Left forelimb (tissue), 1 donor: ENCODE data around the gene TMEM181.
"Not testable (repeated sequence)": the region's sequence is repeated elsewhere in the genome, so short reads cannot be mapped to it uniquely, and the experiment has no call there.

Experiments used
- DNase-seq: peaks from one replicate; pipeline ENCODE4 v3.0.0-alpha.2; 2018; ENCODE audit warnings: low spot score

The TMEM181 gene

GRCh38 chr6:158638324-158638854 lies 78.5 kb downstream of the TMEM181 start:
- DNase-seq = no peak

- no peak for DNase-seq
Measured at GRCh38 chr6:158639056-158639455, 79.2 kb downstream of the TMEM181 start.

GRCh38 chr6:158640519-158640918 lies 80.6 kb downstream of the TMEM181 start:
- no peak for DNase-seq

GRCh38 chr6:158642097-158642601 lies 82.3 kb downstream of the TMEM181 start:
- DNase-seq = no peak

- no peak for DNase-seq
Measured at GRCh38 chr6:158643836-158644230, 83.9 kb downstream of the TMEM181 start.

GRCh38 chr6:158644231-158645063 lies 84.6 kb downstream of the TMEM181 start, which contains the start of gene DYNLT1:
TSS of gene DYNLT1 (minus strand) at chr6:158644743. CDS start at chr6:158644708, 35 bp downstream.
- peak; percentile 97 for DNase-seq

- DNase-seq = no peak
Measured at GRCh38 chr6:158645064-158646022, 85.5 kb downstream of the TMEM181 start.

- DNase-seq = no peak
Measured at GRCh38 chr6:158646023-158646910, 86.4 kb downstream of the TMEM181 start.

GRCh38 chr6:158647501-158647900 lies 87.6 kb downstream of the TMEM181 start:
- no peak for DNase-seq

GRCh38 chr6:158648682-158649131 lies 88.8 kb downstream of the TMEM181 start:
- no peak for DNase-seq

- no peak for DNase-seq
Measured at GRCh38 chr6:158649289-158650143, 89.6 kb downstream of the TMEM181 start, which contains the start of gene SYTL3. TSS of gene SYTL3 (plus strand) at chr6:158650054. CDS start at chr6:158663269, 13,215 bp downstream.

GRCh38 chr6:158651981-158652737 lies 92.3 kb downstream of the TMEM181 start:
- DNase-seq = not testable (repeated sequence)

- DNase-seq = no peak
Measured at GRCh38 chr6:158653577-158654354, 93.9 kb downstream of the TMEM181 start.

GRCh38 chr6:158654498-158654897 lies 94.6 kb downstream of the TMEM181 start:
- DNase-seq = no peak

GRCh38 chr6:158654960-158655489 lies 95.1 kb downstream of the TMEM181 start:
- DNase-seq = no peak

- DNase-seq = no peak
Measured at GRCh38 chr6:158655569-158656450, 95.9 kb downstream of the TMEM181 start.

- not testable (repeated sequence) for DNase-seq
Measured at GRCh38 chr6:158656986-158657385, 97.1 kb downstream of the TMEM181 start.
